Fibroblast of lung (primary cell): ENCODE measurements around the gene TGM4. TPM values are rescaled to one million over a fixed set of nuclear protein-coding genes. Genes with fewer than 3 reads are reported as not detected.

Experiments used
- polyA plus RNA-seq, 2 donors: library from polyadenylated mRNA; depleted of rRNA in 1 of 2; stranded (reverse) in 1 of 2; unstranded in 1 of 2; fragments of >200 nt; gene quantifications; 2 replicates each; pipeline ENCODE4 v1.2.1, GENCODE V29; 2011 to 2012; ENCODE audit warnings: missing spikeins in 1 of 2
- total RNA-seq: library from RNA; depleted of rRNA; stranded (reverse); fragments of >200 nt; gene quantifications from 2 replicates; pipeline ENCODE4 v1.2.1, GENCODE V29; 2014

Gene TGM4
- total and polyA plus RNA-seq, 2 donors (not counting 1 experiment from before 2014, with no cell fraction given), result not detected

Other genes with a start within 250 kb of the TGM4 start
- gene ZNF197, start 249.6 kb upstream of the TGM4 start, total RNA-seq, result 20.3 and 20.8 TPM in 2 replicates
- 8.1 and 9.3 TPM in 2 replicates for gene ZNF197, start 249.6 kb upstream of the TGM4 start, polyA plus RNA-seq
- 9.8 and 11.2 TPM in 2 replicates for gene ZNF35, start 225.9 kb upstream of the TGM4 start, total RNA-seq
- gene ZNF35, start 225.9 kb upstream of the TGM4 start, polyA plus RNA-seq, result 6.9 and 8.0 TPM in 2 replicates
- gene ZNF502, start 161.9 kb upstream of the TGM4 start, total RNA-seq, result 5.4 and 6.1 TPM in 2 replicates
- 3.1 and 4.2 TPM in 2 replicates for gene ZNF502, start 161.9 kb upstream of the TGM4 start, polyA plus RNA-seq
- 11.3 and 16.0 TPM in 2 replicates for gene ZNF501, start 145.0 kb upstream of the TGM4 start, total RNA-seq
- 3.2 and 3.7 TPM in 2 replicates for gene ZNF501, start 145.0 kb upstream of the TGM4 start, polyA plus RNA-seq
- gene KIAA1143, start 113.0 kb upstream of the TGM4 start, total RNA-seq, result 18.3 and 20.0 TPM in 2 replicates
- 16.0 and 18.9 TPM in 2 replicates for gene KIAA1143, start 113.0 kb upstream of the TGM4 start, polyA plus RNA-seq
- 2.1 and 3.8 TPM in 2 replicates for gene KIF15, start 112.8 kb upstream of the TGM4 start, total RNA-seq
- gene KIF15, start 112.8 kb upstream of the TGM4 start, polyA plus RNA-seq, result 3.1 and 9.4 TPM in 2 replicates
- 17.2 and 25.3 TPM in 2 replicates for gene TMEM42, start 12.7 kb upstream of the TGM4 start, total RNA-seq
- gene TMEM42, start 12.7 kb upstream of the TGM4 start, polyA plus RNA-seq, result 20.2 and 23.4 TPM in 2 replicates
- gene ZDHHC3, start 101.6 kb downstream of the TGM4 start, total RNA-seq, result 37.8 and 53.2 TPM in 2 replicates
- 126 and 155 TPM in 2 replicates for gene ZDHHC3, start 101.6 kb downstream of the TGM4 start, polyA plus RNA-seq
- gene EXOSC7, start 101.6 kb downstream of the TGM4 start, total RNA-seq, result 36.7 and 58.8 TPM in 2 replicates
- gene EXOSC7, start 101.6 kb downstream of the TGM4 start, polyA plus RNA-seq, result 72.1 and 72.5 TPM in 2 replicates
- gene CLEC3B, start 151.7 kb downstream of the TGM4 start, total RNA-seq, result 20.0 and 56.3 TPM in 2 replicates
- gene CLEC3B, start 151.7 kb downstream of the TGM4 start, polyA plus RNA-seq, result 49.2 and 87.2 TPM in 2 replicates